Stimulated activated CD8-positive, alpha-beta memory T cell treated with anti-CD3 and anti-CD28 coated beads, Interleukin-12 subunit alpha, Interleukin-12 subunit beta, amount 100 ng/mL, for 24 hours (primary cell): Measurements from ENCODE around the gene APBA1.

Source experiments
- DNase-seq: peaks from one replicate; pipeline ENCODE4 v3.0.0-alpha.2; 2020; ENCODE audit errors: extremely low read depth

The APBA1 gene

DNA sequence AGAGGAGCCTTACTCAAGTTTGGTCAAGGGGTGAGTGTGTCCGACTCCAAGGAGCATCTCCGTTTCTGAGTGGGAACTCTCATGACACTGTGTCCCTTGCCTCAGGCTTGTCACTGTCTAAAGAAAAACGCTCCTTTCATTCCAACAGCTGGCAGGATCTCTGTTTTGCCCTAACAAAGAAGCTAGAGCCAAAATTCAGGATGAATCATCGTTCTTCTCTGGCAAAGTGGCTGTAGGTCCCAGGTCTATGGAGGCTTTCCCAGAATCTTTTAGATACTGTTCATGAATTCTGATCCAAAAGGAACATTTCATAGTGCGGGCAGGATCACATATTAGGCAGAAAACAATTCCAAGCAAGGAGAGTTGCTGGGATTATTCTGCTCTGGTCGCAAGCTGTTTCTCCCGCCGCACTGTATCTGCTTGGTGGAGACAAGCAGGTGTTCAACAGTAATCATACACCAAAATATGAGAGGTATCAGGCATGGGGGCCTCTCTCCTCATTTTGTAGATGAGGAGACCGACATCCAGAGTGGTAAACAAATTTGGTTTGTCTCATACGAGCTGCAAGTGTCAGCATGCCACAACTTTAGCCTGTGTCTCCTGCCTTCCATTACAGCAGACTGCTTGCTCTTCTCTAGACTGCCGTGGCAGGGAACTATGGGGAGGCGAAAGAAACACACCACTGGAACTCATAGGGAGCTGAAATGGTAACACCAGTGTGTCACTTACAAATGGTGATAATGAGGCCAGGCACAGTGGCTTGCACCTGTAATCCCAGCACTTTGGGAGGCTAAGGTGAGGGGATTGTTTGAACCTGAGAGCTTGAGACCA, 274.6 kb downstream of the APBA1 start:
- no peak for DNase-seq

DNA sequence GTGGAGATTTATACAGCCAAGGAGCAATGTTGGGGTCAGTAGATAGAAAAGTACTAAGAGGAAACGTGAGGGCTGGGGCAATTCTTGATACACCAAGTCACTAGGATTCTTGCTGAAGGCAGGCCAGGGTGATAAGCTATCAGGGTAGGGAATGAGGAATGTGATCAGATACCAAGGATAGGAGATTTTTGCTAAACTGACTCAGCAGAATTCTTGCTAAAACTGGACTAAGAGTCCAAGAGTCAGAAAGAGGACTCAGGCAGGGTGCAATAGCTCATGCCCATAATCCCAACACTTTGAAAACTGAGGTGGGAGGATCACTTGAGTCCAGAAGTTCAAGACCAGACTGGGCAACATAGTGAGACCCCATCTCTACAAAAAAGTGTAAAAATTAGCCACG, 275.4 kb downstream of the APBA1 start:
- DNase-seq, result no peak

- DNase-seq, result no peak
Observed at GRCh38 chr9:69395718-69396117, 276.5 kb downstream of the APBA1 start.

GRCh38 chr9:69393425-69393824, 278.7 kb downstream of the APBA1 start:
- no peak for DNase-seq

DNA sequence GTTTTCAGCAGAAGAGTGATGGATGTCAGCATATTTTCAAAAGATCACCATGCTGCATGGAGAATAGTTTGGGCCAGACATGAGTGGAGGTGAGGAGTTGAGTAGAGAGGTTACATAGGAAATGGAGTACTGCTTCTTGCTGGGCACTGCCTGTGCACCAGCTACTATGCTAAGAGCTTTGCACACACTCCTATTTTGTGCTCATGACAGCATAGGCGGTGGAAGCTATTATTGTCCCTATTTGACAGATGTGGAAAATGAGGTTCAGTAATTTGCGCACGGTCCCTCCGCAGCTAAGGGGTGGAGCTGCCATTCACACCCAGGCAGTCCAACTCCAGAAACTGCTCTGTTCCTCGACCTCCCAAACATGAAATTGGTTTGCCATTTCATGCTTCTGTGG, 279.3 kb downstream of the APBA1 start:
- DNase-seq, result no peak

DNA sequence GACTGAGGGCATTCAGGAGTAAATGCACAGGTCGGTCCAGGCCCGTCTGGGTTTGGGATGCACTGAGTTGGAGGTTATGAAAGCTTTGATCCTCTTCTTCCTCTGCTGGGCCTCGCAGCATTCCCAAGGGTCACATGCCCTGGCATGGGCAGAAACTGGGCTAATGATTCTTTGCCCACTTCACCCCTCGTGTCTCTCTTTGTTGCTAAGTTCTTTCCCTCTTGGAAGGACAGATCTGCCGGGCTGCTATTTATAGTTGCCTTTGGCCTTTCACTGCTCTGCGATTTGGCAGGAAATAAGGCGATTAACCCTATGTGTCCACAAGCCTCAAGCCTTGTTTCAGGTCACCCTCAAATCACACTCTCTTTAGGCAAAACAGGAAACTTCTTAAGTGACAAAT, 280.2 kb downstream of the APBA1 start:
- no peak for DNase-seq

DNA sequence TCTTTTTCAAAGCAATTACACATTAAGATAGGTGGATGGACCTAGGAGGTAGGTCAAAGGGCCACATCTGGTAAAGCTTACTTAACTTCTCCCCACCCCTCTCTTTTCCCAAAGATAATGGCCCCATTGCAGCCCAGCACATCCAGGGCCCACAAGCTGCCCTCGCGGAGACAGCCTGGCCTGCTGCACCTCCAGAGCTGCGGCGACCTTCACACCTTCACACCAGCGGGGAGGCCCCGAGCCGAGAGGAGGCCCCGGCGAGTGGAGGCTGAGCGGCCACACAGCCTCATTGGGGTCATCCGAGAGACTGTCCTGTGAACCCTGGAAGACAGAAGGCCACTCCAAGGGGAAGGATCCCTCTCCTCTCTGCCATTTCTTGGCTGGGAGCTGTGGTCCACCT, 280.7 kb downstream of the APBA1 start:
- DNase-seq, result no peak

GRCh38 chr9:69389437-69389995, 282.7 kb downstream of the APBA1 start:
- no peak for DNase-seq

DNA sequence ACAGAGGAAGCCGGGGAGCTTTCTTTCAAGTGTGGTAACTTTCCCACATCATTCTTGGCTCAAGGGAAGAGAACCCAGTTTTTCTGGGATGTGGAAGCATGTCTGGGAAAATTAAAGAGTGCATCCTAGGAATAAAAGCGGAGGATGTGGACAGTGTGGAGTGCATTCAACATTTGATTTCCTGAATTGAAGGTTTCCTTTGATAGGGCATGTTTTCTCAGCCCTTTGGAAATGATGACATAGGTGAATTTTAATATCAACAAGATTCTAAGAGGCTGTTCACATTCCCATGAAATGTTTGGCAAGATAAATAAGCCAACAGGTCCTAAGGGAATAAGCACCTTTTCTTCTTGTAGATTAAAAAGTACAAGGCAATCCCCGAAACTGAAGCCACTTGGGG, 283.6 kb downstream of the APBA1 start:
- no peak for DNase-seq

DNA sequence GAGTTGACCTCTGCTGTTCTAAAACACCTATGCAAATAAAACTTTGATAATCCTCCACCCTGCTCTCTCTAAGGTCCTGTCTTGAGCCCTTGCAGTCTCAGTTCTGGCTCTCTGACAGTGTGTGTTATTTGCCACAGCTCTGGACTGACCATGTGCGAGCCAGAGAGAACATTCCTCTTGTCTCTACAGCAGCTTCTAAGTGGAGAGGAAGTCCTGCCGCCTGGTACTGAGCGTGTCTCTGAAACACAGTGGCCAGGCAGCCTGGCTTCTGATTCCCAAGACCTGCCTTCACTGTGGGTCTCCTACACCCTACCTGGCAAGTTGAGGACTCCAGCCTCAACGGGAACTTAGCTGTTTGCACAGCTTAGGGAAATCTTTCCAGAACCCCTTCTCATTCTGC, 285.5 kb downstream of the APBA1 start:
- DNase-seq, result no peak

DNA sequence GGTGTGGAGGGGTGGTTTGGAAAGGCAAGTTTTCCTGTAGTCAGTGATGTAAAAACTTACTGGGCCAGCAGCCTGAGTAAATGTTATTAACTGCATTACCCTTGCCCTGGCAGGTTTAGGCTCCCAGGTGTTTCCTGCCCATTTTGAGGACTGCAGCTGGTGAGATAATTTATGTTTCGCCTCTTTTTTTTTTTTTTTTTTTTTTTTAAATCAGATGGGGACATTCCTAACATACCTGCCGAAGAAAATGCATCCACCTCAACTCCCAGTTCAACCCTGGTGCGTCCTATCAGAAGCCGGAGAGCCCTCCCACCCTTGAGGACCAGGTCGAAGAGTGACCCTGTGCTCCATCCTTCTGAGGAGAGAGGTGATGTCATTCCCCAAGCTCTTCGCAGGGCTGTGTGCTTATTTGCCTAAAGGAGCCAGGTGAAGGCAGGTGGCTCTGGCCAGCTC, 286.6 kb downstream of the APBA1 start:
- no peak for DNase-seq

- no peak for DNase-seq
Observed at GRCh38 chr9:69382135-69382534, 290.0 kb downstream of the APBA1 start.

GRCh38 chr9:69380811-69381210, 291.4 kb downstream of the APBA1 start:
- DNase-seq, result no peak

GRCh38 chr9:69380301-69380700, 291.9 kb downstream of the APBA1 start:
- DNase-seq, result no peak

DNA sequence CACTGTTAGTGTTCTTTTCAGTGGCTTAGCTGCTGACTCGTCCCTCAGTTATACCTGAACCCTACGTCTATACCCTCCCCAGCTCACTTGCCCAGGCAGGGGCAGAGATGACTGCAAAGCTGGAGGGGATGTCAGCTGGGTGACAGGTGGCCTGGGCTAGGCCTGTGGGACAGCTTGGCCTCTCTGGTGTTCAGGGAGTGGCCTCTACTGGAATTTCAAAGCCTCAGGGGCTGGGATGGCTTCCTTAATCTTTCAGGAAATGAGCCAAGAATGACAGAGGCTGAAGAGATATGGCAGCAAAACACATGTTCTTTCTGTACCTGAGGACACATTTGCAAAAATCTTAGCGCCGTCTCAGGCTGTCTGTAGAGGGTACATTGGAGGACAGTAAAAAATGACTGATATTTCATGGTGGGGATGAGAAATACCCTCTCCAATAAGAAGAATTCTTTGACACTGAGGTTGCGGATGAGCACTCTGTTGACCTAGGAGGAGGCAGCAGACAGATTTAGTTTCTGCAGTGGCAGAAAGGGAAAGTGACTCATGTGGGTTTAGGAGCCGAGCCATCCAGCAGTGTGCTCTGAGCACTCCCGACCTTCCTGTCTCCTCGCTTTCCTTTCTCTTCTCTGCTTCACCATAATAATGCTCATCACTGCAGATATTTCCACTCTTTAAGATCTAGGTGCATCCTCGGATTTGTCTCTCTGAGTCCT, 292.7 kb downstream of the APBA1 start:
- DNase-seq, result no peak

DNA sequence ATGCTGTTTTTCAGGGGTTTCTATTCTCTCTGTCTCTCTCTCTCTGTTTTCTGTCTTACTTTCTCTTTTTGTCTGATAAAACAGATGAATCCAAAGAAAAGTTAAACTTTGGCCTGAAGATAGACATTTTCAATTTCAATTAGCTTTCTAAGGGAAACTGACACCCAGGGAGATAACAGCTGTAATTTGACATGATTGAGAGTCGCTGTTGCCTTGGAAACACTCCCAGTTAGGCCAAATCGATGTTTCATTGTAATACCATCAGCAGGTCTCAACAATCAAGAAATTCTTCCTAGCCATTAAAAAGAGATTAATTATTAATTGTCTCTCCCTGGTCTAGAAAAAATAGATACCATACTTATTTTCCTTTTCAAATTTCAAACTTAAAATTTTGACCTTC, 294.2 kb downstream of the APBA1 start:
- DNase-seq, result no peak
